HCT116 (cell line): ENCODE data around the gene TTC32. TPM values are rescaled to one million over a fixed set of nuclear protein-coding genes. Genes with fewer than 3 reads are reported as not detected.

Experiments used
- ATAC-seq: fragments of 200-7000 bp; cut with Tn5 transposase; 2 replicates; pipeline ENCODE4 v1.9.1; 2020; ENCODE audit warnings: mild to moderate bottlenecking, moderate library complexity
- BruUV-seq: library from RNA; stranded (reverse); fragments of 400-500 nt; replicated peaks from 2 replicates; lab custom pipeline; 2021; lab: Mats Ljungman, UMichigan
- CTCF ChIA-PET: fragments of 300-600 bp; sonication (Branson Sonifier 250); formaldehyde crosslinking; loops from one replicate; lab custom pipeline; 2021; ENCODE audit warnings: antibody characterized with exemption; lab: Charles Lee
- POLR2A ChIA-PET: fragments of 300-600, 350-600 bp; sonication (Branson Sonifier 250); formaldehyde crosslinking; loops from one replicate; lab custom pipeline; 2021; ENCODE audit warnings: antibody characterized with exemption; lab: Charles Lee
- RAD21 ChIA-PET, 2 experiments: fragments of 300-600 bp; sonication (Branson Sonifier 250); formaldehyde crosslinking; loops; one replicate each; lab custom pipeline; 2023; ENCODE audit warnings: low total read pairs in 2 of 2; ENCODE audit not compliant: uncharacterized antibody in 2 of 2, unreplicated experiment in 2 of 2, low non-redundant PET in 1 of 2; lab: Charles Lee
- DNase-seq: peaks from one replicate; pipeline ENCODE4 v3.0.0-alpha.2; 2010; ENCODE audit warnings: low read depth, low spot score
- H2AFZ ChIP-seq: fragments of 200-600 bp; shearing (Covaris generic), sonication (generic); 2 replicates; pipeline ENCODE4 v1.6.1; 2017; ENCODE audit warnings: low read depth, mixed run types, mixed read lengths, antibody characterized with exemption, low read length; ENCODE audit not compliant: poor library complexity, severe bottlenecking
- H3K27ac ChIP-seq: 2 replicates; pipeline ENCODE4 v1.5.1; 2012; ENCODE audit warnings: low read depth, low read length
- H3K27me3 ChIP-seq: fragments of 200-600 bp; sonication (generic); 2 replicates; pipeline ENCODE4 v1.6.1; 2016; ENCODE audit warnings: mixed run types, low read length, mixed read lengths; ENCODE audit not compliant: insufficient read depth
- H3K36me3 ChIP-seq, 2 experiments: fragments of 200-500 bp in 1 of 2; fragments of 200-600 bp in 1 of 2; sonication (Bioruptor generic) in 1 of 2; sonication (generic) in 1 of 2; 2 replicates each; pipeline versions ENCODE4 v1.5.1 to v1.6.1; 2014 to 2016; ENCODE audit warnings: low read length in 2 of 2, inconsistent platforms in 1 of 2, mixed read lengths in 1 of 2, mixed run types in 1 of 2; ENCODE audit not compliant: insufficient read depth in 2 of 2, control insufficient read depth in 1 of 2
- H3K4me1 ChIP-seq, 2 experiments: fragments of 200-600 bp in 1 of 2; sonication (generic) in 1 of 2; 2 replicates each; pipeline versions ENCODE4 v1.5.1 to v1.6.1; 2012 to 2017; ENCODE audit warnings: low read length in 2 of 2, inconsistent platforms in 1 of 2, mild to moderate bottlenecking in 1 of 2, mixed read lengths in 1 of 2, mixed run types in 1 of 2, moderate library complexity in 1 of 2; ENCODE audit not compliant: insufficient read depth in 2 of 2, control insufficient read depth in 1 of 2
- H3K4me2 ChIP-seq: fragments of 200-600 bp; sonication (generic); 2 replicates; pipeline ENCODE4 v1.6.1; 2017; ENCODE audit warnings: mixed run types, low read length, mixed read lengths
- H3K4me3 ChIP-seq, 2 experiments: fragments of 200-600 bp in 1 of 2; sonication (generic) in 1 of 2; replicated peaks in 1 of 2; 2 replicates each; pipeline ENCODE4 v1.5.1; 2011 to 2016; ENCODE audit warnings: low read length in 2 of 2, control low read depth in 1 of 2, low read depth in 1 of 2, mild to moderate bottlenecking in 1 of 2, mixed read lengths in 1 of 2, mixed run types in 1 of 2
- H3K79me2 ChIP-seq: fragments of 200-600 bp; sonication (generic); 2 replicates; pipeline ENCODE4 v1.6.1; 2017; ENCODE audit warnings: mild to moderate bottlenecking, mixed run types, low read length, moderate library complexity, mixed read lengths; ENCODE audit not compliant: insufficient read depth
- H3K9ac ChIP-seq: fragments of 200-600 bp; sonication (generic); 2 replicates; pipeline ENCODE4 v1.6.1; 2016; ENCODE audit warnings: low read length, mixed read lengths
- H3K9me2 ChIP-seq: fragments of 200-600 bp; sonication (generic), shearing (Covaris generic); 2 replicates; pipeline ENCODE4 v1.6.1; 2017; ENCODE audit warnings: mixed run types, mild to moderate bottlenecking, moderate library complexity; ENCODE audit not compliant: insufficient read depth
- H3K9me3 ChIP-seq, 2 experiments: fragments of 200-500 bp in 1 of 2; fragments of 200-600 bp in 1 of 2; sonication (Bioruptor generic) in 1 of 2; sonication (generic) in 1 of 2; 2 replicates each; pipeline ENCODE4 v1.6.1; 2014 to 2017; ENCODE audit warnings: low read length in 2 of 2, mixed read lengths in 2 of 2, inconsistent platforms in 1 of 2, low read depth in 1 of 2, mild to moderate bottlenecking in 1 of 2, mixed run types in 1 of 2, moderate library complexity in 1 of 2; ENCODE audit not compliant: control insufficient read depth in 1 of 2, insufficient read depth in 1 of 2
- H4K20me1 ChIP-seq: fragments of 200-600 bp; sonication (generic), shearing (Covaris generic); 2 replicates; pipeline ENCODE4 v1.6.1; 2017; ENCODE audit warnings: mixed run types, mild to moderate bottlenecking, moderate library complexity; ENCODE audit not compliant: insufficient read depth
- CEBPB ChIP-seq: IDR thresholded peaks from 2 replicates; pipeline ENCODE4 v1.6.1; 2012; ENCODE audit warnings: low read depth
- EGR1 ChIP-seq: IDR thresholded peaks from 2 replicates; pipeline ENCODE4 v1.6.1; 2012; ENCODE audit warnings: low read depth
- FOSL1 ChIP-seq: IDR thresholded peaks from 2 replicates; pipeline ENCODE4 v1.6.1; 2012; ENCODE audit warnings: low read depth
- POLR2A ChIP-seq: IDR thresholded peaks from 2 replicates; pipeline ENCODE4 v1.7.0; 2011; ENCODE audit warnings: borderline replicate concordance; ENCODE audit not compliant: insufficient read depth, insufficient read length; ENCODE audit errors: extremely low read depth
- RAD21 ChIP-seq: IDR thresholded peaks from 2 replicates; pipeline ENCODE4 v1.6.1; 2012; ENCODE audit warnings: low read depth, mild to moderate bottlenecking
- SIN3A ChIP-seq: IDR thresholded peaks from 2 replicates; pipeline ENCODE4 v1.6.1; 2012; ENCODE audit warnings: low read depth
- SP1 ChIP-seq: IDR thresholded peaks from 2 replicates; pipeline ENCODE4 v1.6.1; 2012; ENCODE audit warnings: low read depth
- TCF7L2 ChIP-seq: IDR thresholded peaks from 2 replicates; pipeline ENCODE4 v1.7.0; 2011; ENCODE audit warnings: borderline replicate concordance, inconsistent platforms; ENCODE audit not compliant: insufficient read depth, insufficient read length; ENCODE audit errors: extremely low read depth
- ZFX ChIP-seq: fragments of 450-650 bp; IDR thresholded peaks from 2 replicates; pipeline ENCODE4 v1.6.1; 2017
- ZNF274 ChIP-seq: fragments of 200-500 bp; sonication (Bioruptor generic); IDR thresholded peaks from 2 replicates; pipeline ENCODE4 v1.6.1; 2014; ENCODE audit warnings: mild to moderate bottlenecking, low read depth, low read length, inconsistent platforms
- intact Hi-C: fragments of 100-400 bp; cut with micrococcal nuclease; formaldehyde crosslinking; loops from 2 replicates; pipeline ENCODE4 v1.10.0; 2022
- total RNA-seq: library from RNA; stranded (reverse); gene quantifications from one replicate; pipeline ENCODE4 v1.2.1, GENCODE V29; 2021; ENCODE audit not compliant: unreplicated experiment
- TF ChIP-seq, protein P1 (sequence below): IDR thresholded peaks from 2 replicates; pipeline ENCODE4 v1.6.1; 2012
- TF ChIP-seq, protein P2 (sequence below): IDR thresholded peaks from 2 replicates; pipeline ENCODE4 v1.6.1; 2012; ENCODE audit warnings: low read depth

The TTC32 gene
- total RNA-seq, 1 experiment from 2014 or later = 6.3 TPM

DNA sequence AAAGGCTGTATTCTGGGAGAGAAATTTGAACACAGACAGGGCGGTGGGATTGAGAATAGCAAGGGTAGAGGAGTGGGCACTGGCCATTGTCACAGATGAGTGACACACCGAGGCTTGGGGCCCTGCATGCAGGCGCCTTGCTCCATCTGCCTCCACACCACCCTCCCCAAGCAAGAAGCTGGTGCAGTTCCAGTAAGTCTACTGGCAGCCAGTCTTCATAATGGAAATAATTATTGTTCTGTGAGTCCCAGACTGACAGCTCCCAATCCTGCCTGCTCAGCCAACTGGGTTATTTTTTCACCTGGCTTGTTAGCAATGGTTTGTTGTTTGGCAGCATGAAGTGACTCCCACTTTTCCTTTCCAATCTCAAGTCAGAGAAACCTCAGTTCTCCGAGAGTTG lies 13.0 kb downstream of the TTC32 start:
- DNase-seq = no peak
- no peaks in the 10 kb centered on the region for H3K9me3 ChIP-seq
- H3K27me3 ChIP-seq = no peaks in the 10 kb centered on the region
- TF ChIP-seq EGR1 = no peak
- no peak for TF ChIP-seq ZFX
- TF ChIP-seq POLR2A = no peak
- TF ChIP-seq RAD21 = no peak
- no peak for TF ChIP-seq CEBPB
- TF ChIP-seq SIN3A = no peak
- no peak for TF ChIP-seq ZNF274
- TF ChIP-seq TCF7L2 = no peak
- TF ChIP-seq, all 23 proteins: peak for 0
- Histone ChIP-seq H4K20me1 (no peaks in the 10 kb centered on the region), H2AFZ (no peak overlapping the region), H3K9me2 (no peaks in the 10 kb centered on the region), H3K4me3 (no peak overlapping the region), H3K9ac (no peak overlapping the region), H3K4me2 (no peak overlapping the region), H3K4me1 (no peaks in the 10 kb centered on the region), H3K36me3 (no peaks in the 10 kb centered on the region), H3K79me2 (no peaks in the 10 kb centered on the region), H3K27ac (no peak overlapping the region)
- ATAC-seq = no peak
- ChIA-PET RAD21 (no interaction called here), POLR2A (no interaction called here), CTCF (no interaction called here)
- BruUV-seq = no TSS peak
- intact Hi-C loops = no loop called here

DNA sequence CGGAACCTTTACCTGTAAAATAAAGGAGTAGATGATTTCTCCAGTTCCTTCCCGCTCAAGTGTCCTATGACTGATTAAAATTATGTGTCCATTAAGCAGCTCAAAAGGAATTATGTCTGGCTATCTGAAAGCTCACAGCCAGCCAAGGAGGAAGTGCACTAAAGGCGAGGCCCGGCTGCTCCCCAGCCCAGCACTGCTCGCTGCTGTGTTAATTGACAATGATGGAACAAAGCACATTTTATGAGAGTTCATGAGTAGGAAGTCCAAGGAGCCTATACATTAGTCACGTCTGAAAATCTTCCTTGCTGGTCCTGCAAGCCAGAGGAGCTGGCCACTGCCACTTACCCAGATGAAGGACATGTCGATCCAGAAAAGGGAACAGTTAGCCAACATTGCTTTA lies 14.3 kb downstream of the TTC32 start:
- intact Hi-C loops = no loop called here
- no peaks in the 10 kb centered on the region for H3K27me3 ChIP-seq
- no peak overlapping the region for H3K4me3 ChIP-seq
- H3K4me1 ChIP-seq = no peaks in the 10 kb centered on the region
- TF ChIP-seq, protein P1, sequence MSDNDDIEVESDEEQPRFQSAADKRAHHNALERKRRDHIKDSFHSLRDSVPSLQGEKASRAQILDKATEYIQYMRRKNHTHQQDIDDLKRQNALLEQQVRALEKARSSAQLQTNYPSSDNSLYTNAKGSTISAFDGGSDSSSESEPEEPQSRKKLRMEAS = no peak
- TF ChIP-seq POLR2A (no peak), FOSL1 (no peak), SP1 (no peak), EGR1 (no peak)
- TF ChIP-seq, protein P2, sequence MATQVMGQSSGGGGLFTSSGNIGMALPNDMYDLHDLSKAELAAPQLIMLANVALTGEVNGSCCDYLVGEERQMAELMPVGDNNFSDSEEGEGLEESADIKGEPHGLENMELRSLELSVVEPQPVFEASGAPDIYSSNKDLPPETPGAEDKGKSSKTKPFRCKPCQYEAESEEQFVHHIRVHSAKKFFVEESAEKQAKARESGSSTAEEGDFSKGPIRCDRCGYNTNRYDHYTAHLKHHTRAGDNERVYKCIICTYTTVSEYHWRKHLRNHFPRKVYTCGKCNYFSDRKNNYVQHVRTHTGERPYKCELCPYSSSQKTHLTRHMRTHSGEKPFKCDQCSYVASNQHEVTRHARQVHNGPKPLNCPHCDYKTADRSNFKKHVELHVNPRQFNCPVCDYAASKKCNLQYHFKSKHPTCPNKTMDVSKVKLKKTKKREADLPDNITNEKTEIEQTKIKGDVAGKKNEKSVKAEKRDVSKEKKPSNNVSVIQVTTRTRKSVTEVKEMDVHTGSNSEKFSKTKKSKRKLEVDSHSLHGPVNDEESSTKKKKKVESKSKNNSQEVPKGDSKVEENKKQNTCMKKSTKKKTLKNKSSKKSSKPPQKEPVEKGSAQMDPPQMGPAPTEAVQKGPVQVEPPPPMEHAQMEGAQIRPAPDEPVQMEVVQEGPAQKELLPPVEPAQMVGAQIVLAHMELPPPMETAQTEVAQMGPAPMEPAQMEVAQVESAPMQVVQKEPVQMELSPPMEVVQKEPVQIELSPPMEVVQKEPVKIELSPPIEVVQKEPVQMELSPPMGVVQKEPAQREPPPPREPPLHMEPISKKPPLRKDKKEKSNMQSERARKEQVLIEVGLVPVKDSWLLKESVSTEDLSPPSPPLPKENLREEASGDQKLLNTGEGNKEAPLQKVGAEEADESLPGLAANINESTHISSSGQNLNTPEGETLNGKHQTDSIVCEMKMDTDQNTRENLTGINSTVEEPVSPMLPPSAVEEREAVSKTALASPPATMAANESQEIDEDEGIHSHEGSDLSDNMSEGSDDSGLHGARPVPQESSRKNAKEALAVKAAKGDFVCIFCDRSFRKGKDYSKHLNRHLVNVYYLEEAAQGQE = no peak
- ATAC-seq (no peak), DNase-seq (no peak)
- H3K4me2 ChIP-seq = no peak overlapping the region
- POLR2A ChIA-PET = no interaction called here
- BruUV-seq = no TSS peak
- no peak overlapping the region for H3K27ac ChIP-seq
- no peaks in the 10 kb centered on the region for H3K9me2 ChIP-seq
- H3K79me2 ChIP-seq = no peaks in the 10 kb centered on the region
- H2AFZ ChIP-seq = no peak overlapping the region
- RAD21 ChIA-PET = no interaction called here
- H3K9me3 ChIP-seq = no peaks in the 10 kb centered on the region
- no peaks in the 10 kb centered on the region for H3K36me3 ChIP-seq
- H4K20me1 ChIP-seq = no peaks in the 10 kb centered on the region
- no peak overlapping the region for H3K9ac ChIP-seq
- CTCF ChIA-PET = no interaction called here
